ENCODE measurements around the gene PPFIA1. TPM values are rescaled to one million over a fixed set of nuclear protein-coding genes. Genes with fewer than 3 reads are reported as not detected.

The PPFIA1 gene
- total RNA-seq, 1 experiment from 2014 or later, result 86.8 TPM

GRCh38 chr11:70420496-70420895 lies 150.0 kb downstream of the PPFIA1 start:
- H3K9me2 ChIP-seq (ENCODE audit: insufficient read depth), result no peaks in the 10 kb centered on the region
- H3K4me1 ChIP-seq (replicated peaks; ENCODE audit: insufficient read depth), result no peaks in the 10 kb centered on the region
- H3F3A ChIP-seq (ENCODE audit: insufficient read depth, low read depth), result peaks cover 20% of the 10 kb centered on the region; the same call in 1 of the 2 replicates
- no peak overlapping the region for H3K4me3 ChIP-seq
- H2AFZ ChIP-seq, result no peak overlapping the region
- TF ChIP-seq EZH2 (IDR thresholded peaks at IDR 0.05; ENCODE audit: low read depth) (no peak), CTCF (conservative IDR thresholded peaks at IDR 0.05) (no peak)
- CTCF ChIA-PET, result no interaction called here
- H3K27ac ChIP-seq, result no peak overlapping the region
- BruUV-seq (replicated peaks), result no TSS peak
- DNase-seq, result no peak
- H3K36me3 ChIP-seq (ENCODE audit: low read depth), result peaks cover 72% of the 10 kb centered on the region
- intact Hi-C loops (cut with micrococcal nuclease; ENCODE audit: unreplicated experiment), result no loop called here
- POLR2A ChIA-PET (ENCODE audit: unreplicated experiment), result no interaction called here
- no peaks in the 10 kb centered on the region for H3K27me3 ChIP-seq (ENCODE audit: insufficient read depth, low read depth)
- H3K79me2 ChIP-seq (ENCODE audit: low read depth), result peaks cover 9% of the 10 kb centered on the region; the same call in 1 of the 2 replicates
- no peaks in the 10 kb centered on the region for H3K9me3 ChIP-seq (ENCODE audit: insufficient read depth, low read depth)
- H4K20me1 ChIP-seq (ENCODE audit: insufficient read depth), result peaks cover 83% of the 10 kb centered on the region
- H3K4me2 ChIP-seq, result no peak overlapping the region

GRCh38 chr11:70421123-70421522 lies 150.6 kb downstream of the PPFIA1 start:
- H2AFZ ChIP-seq, result no peak overlapping the region
- no peak overlapping the region for H3K4me2 ChIP-seq
- no peak overlapping the region for H3K4me3 ChIP-seq
- H3K9me3 ChIP-seq (ENCODE audit: insufficient read depth, low read depth), result no peaks in the 10 kb centered on the region
- no peak overlapping the region for H3K27ac ChIP-seq
- peaks cover 73% of the 10 kb centered on the region for H3K36me3 ChIP-seq (ENCODE audit: low read depth)
- CTCF ChIA-PET, result no interaction called here
- H4K20me1 ChIP-seq (ENCODE audit: insufficient read depth), result peaks cover 82% of the 10 kb centered on the region
- POLR2A ChIA-PET (ENCODE audit: unreplicated experiment), result no interaction called here
- H3K9me2 ChIP-seq (ENCODE audit: insufficient read depth), result no peaks in the 10 kb centered on the region
- no peaks in the 10 kb centered on the region for H3K4me1 ChIP-seq (replicated peaks; ENCODE audit: insufficient read depth)
- no peak for DNase-seq
- BruUV-seq (replicated peaks), result no TSS peak
- intact Hi-C loops (cut with micrococcal nuclease; ENCODE audit: unreplicated experiment), result no loop called here
- TF ChIP-seq CTCF (conservative IDR thresholded peaks at IDR 0.05) (no peak), EZH2 (IDR thresholded peaks at IDR 0.05; ENCODE audit: low read depth) (no peak)
- H3F3A ChIP-seq (ENCODE audit: insufficient read depth, low read depth), result peaks cover 16% of the 10 kb centered on the region; the same call in 1 of the 2 replicates
- peaks cover 9% of the 10 kb centered on the region; the same call in 1 of the 2 replicates for H3K79me2 ChIP-seq (ENCODE audit: low read depth)
- H3K27me3 ChIP-seq (ENCODE audit: insufficient read depth, low read depth), result no peaks in the 10 kb centered on the region

GRCh38 chr11:70422692-70423522 lies 152.4 kb downstream of the PPFIA1 start:
- intact Hi-C loops (cut with micrococcal nuclease; ENCODE audit: unreplicated experiment), result no loop called here
- CTCF ChIA-PET, result no interaction called here
- no peak overlapping the region for H3K27ac ChIP-seq
- no TSS peak for BruUV-seq (replicated peaks)
- no peaks in the 10 kb centered on the region for H3K9me2 ChIP-seq (ENCODE audit: insufficient read depth)
- peaks cover 7% of the 10 kb centered on the region; the same call in 1 of the 2 replicates for H3F3A ChIP-seq (ENCODE audit: insufficient read depth, low read depth)
- no peak for DNase-seq
- H3K79me2 ChIP-seq (ENCODE audit: low read depth), result peaks cover 9% of the 10 kb centered on the region; the same call in 1 of the 2 replicates
- TF ChIP-seq CTCF (conservative IDR thresholded peaks at IDR 0.05), result no peak
- H3K27me3 ChIP-seq (ENCODE audit: insufficient read depth, low read depth), result no peaks in the 10 kb centered on the region
- no peaks in the 10 kb centered on the region for H3K4me1 ChIP-seq (replicated peaks; ENCODE audit: insufficient read depth)
- no peak overlapping the region for H3K4me3 ChIP-seq
- no peak overlapping the region for H3K4me2 ChIP-seq
- POLR2A ChIA-PET (ENCODE audit: unreplicated experiment), result no interaction called here
- H3K36me3 ChIP-seq (ENCODE audit: low read depth), result peaks cover 65% of the 10 kb centered on the region
- H3K9me3 ChIP-seq (ENCODE audit: insufficient read depth, low read depth), result no peaks in the 10 kb centered on the region
- no peak overlapping the region for H2AFZ ChIP-seq
- peaks cover 84% of the 10 kb centered on the region for H4K20me1 ChIP-seq (ENCODE audit: insufficient read depth)
